ENCODE measurements around the gene NOL4L.
"Not testable (repeated sequence)": the region's sequence is repeated elsewhere in the genome, so short reads cannot be mapped to it uniquely, and the experiment has no call there.

The NOL4L gene

DNA sequence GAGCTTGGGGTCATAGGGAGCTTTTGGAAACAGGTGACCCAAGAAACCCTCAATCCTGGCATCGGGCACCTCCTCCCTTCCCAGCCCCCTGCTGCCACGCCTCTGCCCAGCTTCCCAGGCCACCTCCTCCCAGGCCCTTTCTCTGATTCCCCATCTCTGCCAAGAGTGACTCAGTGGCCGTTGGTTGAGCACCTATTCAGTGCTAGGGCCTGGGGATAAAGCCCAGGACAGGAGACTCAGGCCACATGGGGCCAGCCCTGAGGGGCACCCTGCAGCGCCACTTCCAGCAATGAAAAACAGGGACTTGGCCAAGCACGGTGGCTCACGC, 116.9 kb downstream of the NOL4L start:
- TF ChIP-seq EZH2 (IDR thresholded peaks at IDR 0.05; ENCODE audit: borderline replicate concordance, low read length) = no peak
- TF ChIP-seq, protein P1, sequence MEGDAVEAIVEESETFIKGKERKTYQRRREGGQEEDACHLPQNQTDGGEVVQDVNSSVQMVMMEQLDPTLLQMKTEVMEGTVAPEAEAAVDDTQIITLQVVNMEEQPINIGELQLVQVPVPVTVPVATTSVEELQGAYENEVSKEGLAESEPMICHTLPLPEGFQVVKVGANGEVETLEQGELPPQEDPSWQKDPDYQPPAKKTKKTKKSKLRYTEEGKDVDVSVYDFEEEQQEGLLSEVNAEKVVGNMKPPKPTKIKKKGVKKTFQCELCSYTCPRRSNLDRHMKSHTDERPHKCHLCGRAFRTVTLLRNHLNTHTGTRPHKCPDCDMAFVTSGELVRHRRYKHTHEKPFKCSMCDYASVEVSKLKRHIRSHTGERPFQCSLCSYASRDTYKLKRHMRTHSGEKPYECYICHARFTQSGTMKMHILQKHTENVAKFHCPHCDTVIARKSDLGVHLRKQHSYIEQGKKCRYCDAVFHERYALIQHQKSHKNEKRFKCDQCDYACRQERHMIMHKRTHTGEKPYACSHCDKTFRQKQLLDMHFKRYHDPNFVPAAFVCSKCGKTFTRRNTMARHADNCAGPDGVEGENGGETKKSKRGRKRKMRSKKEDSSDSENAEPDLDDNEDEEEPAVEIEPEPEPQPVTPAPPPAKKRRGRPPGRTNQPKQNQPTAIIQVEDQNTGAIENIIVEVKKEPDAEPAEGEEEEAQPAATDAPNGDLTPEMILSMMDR (IDR thresholded peaks at IDR 0.05; ENCODE audit: low read length) = no peak
- Histone ChIP-seq H3K36me3 (ENCODE audit: insufficient read depth, low read length) (peaks cover 3% of the 10 kb centered on the region; the same call in 1 of the 2 replicates), H3K27ac (ENCODE audit: low read depth, low read length, poor library complexity, severe bottlenecking) (no peak overlapping the region), H3K9me3 (ENCODE audit: low read length) (no peaks in the 10 kb centered on the region), H3K9me2 (ENCODE audit: low read depth, low read length) (no peaks in the 10 kb centered on the region), H3K9ac (ENCODE audit: low read length) (no peak overlapping the region), H3K27me3 (ENCODE audit: insufficient read depth, low read length) (peaks cover under 1% of the 10 kb centered on the region; the same call in 1 of the 2 replicates), H3K4me1 (ENCODE audit: insufficient read depth, low read length, severe bottlenecking) (peaks cover 9% of the 10 kb centered on the region), H2AFZ (ENCODE audit: low read length) (no peak overlapping the region), H4K20me1 (ENCODE audit: insufficient read depth, low read length) (no peaks in the 10 kb centered on the region), H3K4me2 (ENCODE audit: low read length) (no peak overlapping the region), H3K4me3 (ENCODE audit: low read depth, low read length, poor library complexity, severe bottlenecking) (no peak overlapping the region), H3K79me2 (ENCODE audit: insufficient read depth, low read length) (no peaks in the 10 kb centered on the region), H3F3A (ENCODE audit: insufficient read depth, low read length) (no peaks in the 10 kb centered on the region)

DNA sequence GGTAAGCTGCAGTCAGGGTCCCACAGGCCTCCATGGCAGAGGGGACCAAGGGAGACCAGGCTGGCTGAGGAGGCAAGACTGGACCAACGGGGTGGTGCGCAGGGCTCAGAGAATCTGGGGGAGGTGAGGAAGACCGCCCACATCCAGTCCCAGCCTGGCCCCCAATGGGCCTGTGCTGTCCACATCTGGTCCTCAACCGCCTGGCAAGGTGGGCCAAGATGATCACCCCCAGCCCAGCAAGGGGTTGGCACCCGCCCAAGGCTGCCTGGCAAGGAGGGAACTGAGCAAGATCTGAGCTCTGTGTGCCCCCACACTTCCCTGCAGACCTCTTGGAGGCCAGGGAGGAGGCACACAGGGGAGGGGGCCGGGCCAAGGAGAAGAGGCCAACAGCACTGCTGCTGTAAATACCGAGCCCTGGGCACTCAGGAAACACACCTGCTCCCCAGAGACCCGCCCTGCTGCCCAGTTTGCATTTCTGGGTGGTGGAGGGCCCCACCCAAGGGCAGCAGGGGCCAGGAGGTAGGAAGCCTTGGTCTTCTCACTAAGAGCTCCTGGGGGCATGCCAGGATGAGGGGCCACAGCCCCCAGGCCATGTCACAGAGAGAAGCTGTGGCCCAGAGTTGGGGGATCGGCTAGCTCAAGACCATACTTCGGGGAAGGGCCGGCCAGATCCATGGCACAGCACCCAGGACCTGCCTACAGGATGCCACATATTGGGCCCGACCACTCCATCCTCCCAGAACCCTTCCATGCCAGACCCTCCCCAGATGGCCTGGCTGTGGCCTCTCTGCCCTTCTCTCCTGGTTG, 117.4 kb downstream of the NOL4L start:
- no peak overlapping the region for H3K4me3 ChIP-seq (ENCODE audit: low read depth, low read length, poor library complexity, severe bottlenecking)
- H3K79me2 ChIP-seq (ENCODE audit: insufficient read depth, low read length) = no peaks in the 10 kb centered on the region
- H4K20me1 ChIP-seq (ENCODE audit: insufficient read depth, low read length) = no peaks in the 10 kb centered on the region
- H3K27ac ChIP-seq (ENCODE audit: low read depth, low read length, poor library complexity, severe bottlenecking) = no peak overlapping the region
- no peaks in the 10 kb centered on the region for H3K9me2 ChIP-seq (ENCODE audit: low read depth, low read length)
- no peak overlapping the region for H3K4me2 ChIP-seq (ENCODE audit: low read length)
- no peak overlapping the region for H3K9ac ChIP-seq (ENCODE audit: low read length)
- H2AFZ ChIP-seq (ENCODE audit: low read length) = no peak overlapping the region
- peaks cover 3% of the 10 kb centered on the region; the same call in 1 of the 2 replicates for H3K36me3 ChIP-seq (ENCODE audit: insufficient read depth, low read length)
- H3K9me3 ChIP-seq (ENCODE audit: low read length) = no peaks in the 10 kb centered on the region
- H3K27me3 ChIP-seq (ENCODE audit: insufficient read depth, low read length) = no peaks in the 10 kb centered on the region; the same call in 1 of the 2 replicates
- H3F3A ChIP-seq (ENCODE audit: insufficient read depth, low read length) = no peaks in the 10 kb centered on the region
- TF ChIP-seq EZH2 (IDR thresholded peaks at IDR 0.05; ENCODE audit: borderline replicate concordance, low read length) = no peak
- TF ChIP-seq, protein P1 (IDR thresholded peaks at IDR 0.05; ENCODE audit: low read length) = no peak
- peaks cover 9% of the 10 kb centered on the region for H3K4me1 ChIP-seq (ENCODE audit: insufficient read depth, low read length, severe bottlenecking)

DNA sequence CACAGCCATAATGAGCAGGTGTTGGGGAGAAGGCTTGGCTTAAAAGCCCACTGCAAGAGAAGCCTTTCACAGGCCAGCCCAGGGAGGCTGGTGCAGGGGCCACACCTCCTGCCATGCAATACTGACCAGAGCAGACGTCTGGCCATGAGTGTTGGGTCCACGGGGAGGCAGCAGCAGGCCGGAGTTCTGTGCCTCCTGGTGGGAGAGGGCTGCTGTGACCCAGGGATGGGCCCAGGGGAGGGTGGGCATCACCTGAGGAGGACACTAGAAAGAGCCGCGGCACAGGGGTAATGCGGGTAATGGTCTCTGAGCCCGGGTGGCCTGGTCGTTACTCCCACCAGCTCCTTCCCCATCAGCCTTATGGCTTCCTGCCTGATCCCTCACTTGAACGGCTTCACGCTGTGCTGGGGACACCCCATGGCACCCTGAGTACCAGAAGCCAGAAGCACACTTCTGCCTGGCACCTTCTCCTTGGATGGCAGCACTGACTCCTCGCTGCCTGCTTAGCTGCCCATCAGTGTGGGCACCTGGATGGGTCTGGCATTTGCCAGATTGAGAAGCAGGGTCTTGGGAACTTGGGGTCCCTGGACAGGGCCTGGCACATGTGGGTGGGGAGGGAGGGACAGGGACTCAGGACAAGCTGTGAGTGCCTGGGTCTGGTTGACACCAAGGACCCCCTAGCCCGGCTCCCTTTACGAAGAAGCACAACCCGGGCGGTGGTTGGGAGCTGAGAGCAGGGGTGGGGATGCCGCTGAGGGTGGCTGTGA, 118.2 kb downstream of the NOL4L start:
- peaks cover 2% of the 10 kb centered on the region; the same call in 1 of the 2 replicates for H3K36me3 ChIP-seq (ENCODE audit: insufficient read depth, low read length)
- H3K79me2 ChIP-seq (ENCODE audit: insufficient read depth, low read length) = no peaks in the 10 kb centered on the region
- H3K9ac ChIP-seq (ENCODE audit: low read length) = no peak overlapping the region
- no peak overlapping the region for H3K27ac ChIP-seq (ENCODE audit: low read depth, low read length, poor library complexity, severe bottlenecking)
- no peaks in the 10 kb centered on the region for H3F3A ChIP-seq (ENCODE audit: insufficient read depth, low read length)
- no peak overlapping the region for H3K4me2 ChIP-seq (ENCODE audit: low read length)
- no peaks in the 10 kb centered on the region for H3K9me3 ChIP-seq (ENCODE audit: low read length)
- H3K4me1 ChIP-seq (ENCODE audit: insufficient read depth, low read length, severe bottlenecking) = peaks cover 9% of the 10 kb centered on the region
- H3K9me2 ChIP-seq (ENCODE audit: low read depth, low read length) = no peaks in the 10 kb centered on the region
- H3K27me3 ChIP-seq (ENCODE audit: insufficient read depth, low read length) = no peaks in the 10 kb centered on the region; the same call in 1 of the 2 replicates
- TF ChIP-seq, protein P1 (IDR thresholded peaks at IDR 0.05; ENCODE audit: low read length) = no peak
- TF ChIP-seq EZH2 (IDR thresholded peaks at IDR 0.05; ENCODE audit: borderline replicate concordance, low read length) = no peak
- no peak overlapping the region for H2AFZ ChIP-seq (ENCODE audit: low read length)
- H3K4me3 ChIP-seq (ENCODE audit: low read depth, low read length, poor library complexity, severe bottlenecking) = no peak overlapping the region
- H4K20me1 ChIP-seq (ENCODE audit: insufficient read depth, low read length) = no peaks in the 10 kb centered on the region

DNA sequence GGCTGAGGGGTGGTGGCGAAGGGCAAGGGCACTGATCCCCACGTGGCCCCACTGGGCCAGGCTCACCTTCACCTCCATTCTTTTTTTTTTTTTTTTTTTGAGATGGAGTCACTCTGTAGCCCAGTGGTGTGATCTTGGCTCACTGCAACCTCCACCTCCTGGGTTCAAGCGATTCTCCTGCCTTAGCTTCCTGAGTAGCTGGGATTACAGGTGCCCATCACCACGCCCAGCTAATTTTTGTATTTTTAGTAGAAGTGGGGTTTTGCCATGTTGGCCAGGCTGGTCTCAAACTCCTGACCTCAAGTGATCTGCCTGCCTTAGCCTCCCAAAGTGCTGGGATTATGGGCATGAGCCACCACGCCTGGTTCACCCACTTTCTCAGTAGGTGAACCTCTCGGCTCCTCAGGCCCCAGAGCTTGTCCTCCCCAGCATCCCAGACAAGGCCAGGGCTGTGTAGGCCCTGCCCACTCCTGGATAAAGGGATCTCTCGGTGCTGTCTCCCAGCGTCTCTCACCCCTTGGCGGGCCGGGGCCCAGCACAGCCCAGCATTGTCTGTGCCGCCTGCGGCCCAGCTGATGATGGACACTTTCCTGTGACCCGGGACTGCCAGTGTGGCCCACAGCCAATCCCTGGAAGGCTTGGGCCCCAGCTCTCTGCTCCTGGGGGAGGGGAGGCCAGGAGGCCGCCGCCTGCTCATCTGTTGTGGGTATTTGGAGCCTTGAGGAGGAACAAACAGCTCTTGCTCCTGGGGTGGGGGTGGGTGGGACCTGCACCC, 119.0 kb downstream of the NOL4L start:
- not testable (repeated sequence) for H3K27ac ChIP-seq (ENCODE audit: low read depth, low read length, poor library complexity, severe bottlenecking); H3K36me3 ChIP-seq (ENCODE audit: insufficient read depth, low read length); H3K9me2 ChIP-seq (ENCODE audit: low read depth, low read length); H3K9ac ChIP-seq (ENCODE audit: low read length); H3K27me3 ChIP-seq (ENCODE audit: insufficient read depth, low read length); H3K4me2 ChIP-seq (ENCODE audit: low read length); H2AFZ ChIP-seq (ENCODE audit: low read length); H3F3A ChIP-seq (ENCODE audit: insufficient read depth, low read length); H3K4me3 ChIP-seq (ENCODE audit: low read depth, low read length, poor library complexity, severe bottlenecking); H4K20me1 ChIP-seq (ENCODE audit: insufficient read depth, low read length); H3K79me2 ChIP-seq (ENCODE audit: insufficient read depth, low read length); H3K4me1 ChIP-seq (ENCODE audit: insufficient read depth, low read length, severe bottlenecking); H3K9me3 ChIP-seq (ENCODE audit: low read length)
